ENCODE data around the gene HCN4. TPM values are rescaled to one million over a fixed set of nuclear protein-coding genes. Genes with fewer than 3 reads are reported as not detected.

HCN4 gene
- total RNA-seq, 1 experiment from 2014 or later, result 0.07 TPM

DNA sequence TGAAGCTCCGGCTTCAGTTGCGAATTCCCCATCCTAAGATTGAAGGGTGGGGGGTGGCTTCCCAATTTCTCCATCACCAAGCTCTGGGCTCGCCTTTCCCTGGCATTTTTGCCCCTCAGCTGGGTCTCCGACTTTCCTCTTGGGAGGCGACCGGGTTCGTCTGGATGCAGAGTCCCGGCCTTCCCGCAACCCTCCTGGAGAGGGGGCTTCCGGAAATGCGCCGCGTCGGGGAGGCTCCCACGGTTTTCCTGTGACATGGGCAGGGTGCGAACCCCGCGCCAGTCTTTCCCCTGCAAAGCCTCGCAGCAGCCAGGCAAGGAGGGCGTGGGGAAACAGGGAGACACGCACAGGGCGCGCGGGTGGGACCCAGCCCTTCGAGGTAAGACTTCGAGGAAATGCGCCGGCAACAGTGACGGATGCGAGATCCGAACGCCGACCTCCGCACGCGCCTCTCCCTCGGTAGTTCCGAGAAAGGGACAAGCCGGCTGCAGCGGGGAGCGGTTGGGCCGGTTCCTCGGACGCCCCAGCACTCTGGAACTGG is 466 bp upstream of the HCN4 start:
- TF ChIP-seq, protein P1, sequence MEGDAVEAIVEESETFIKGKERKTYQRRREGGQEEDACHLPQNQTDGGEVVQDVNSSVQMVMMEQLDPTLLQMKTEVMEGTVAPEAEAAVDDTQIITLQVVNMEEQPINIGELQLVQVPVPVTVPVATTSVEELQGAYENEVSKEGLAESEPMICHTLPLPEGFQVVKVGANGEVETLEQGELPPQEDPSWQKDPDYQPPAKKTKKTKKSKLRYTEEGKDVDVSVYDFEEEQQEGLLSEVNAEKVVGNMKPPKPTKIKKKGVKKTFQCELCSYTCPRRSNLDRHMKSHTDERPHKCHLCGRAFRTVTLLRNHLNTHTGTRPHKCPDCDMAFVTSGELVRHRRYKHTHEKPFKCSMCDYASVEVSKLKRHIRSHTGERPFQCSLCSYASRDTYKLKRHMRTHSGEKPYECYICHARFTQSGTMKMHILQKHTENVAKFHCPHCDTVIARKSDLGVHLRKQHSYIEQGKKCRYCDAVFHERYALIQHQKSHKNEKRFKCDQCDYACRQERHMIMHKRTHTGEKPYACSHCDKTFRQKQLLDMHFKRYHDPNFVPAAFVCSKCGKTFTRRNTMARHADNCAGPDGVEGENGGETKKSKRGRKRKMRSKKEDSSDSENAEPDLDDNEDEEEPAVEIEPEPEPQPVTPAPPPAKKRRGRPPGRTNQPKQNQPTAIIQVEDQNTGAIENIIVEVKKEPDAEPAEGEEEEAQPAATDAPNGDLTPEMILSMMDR (IDR thresholded peaks at IDR 0.05; ENCODE audit: unreplicated experiment), result no peak
- intact Hi-C loops (cut with micrococcal nuclease; ENCODE audit: unreplicated experiment), result no loop called here
- CTCF ChIA-PET, result interaction anchor here (0.6 kb wide), 2 partner anchors 280 to 525 kb away, joined by 5 to 6 read pairs; no protein-coding TSS in a partner anchor
- no peaks in the 10 kb centered on the region for H3K9me3 Mint-ChIP-seq (ENCODE audit: low read depth, unreplicated experiment)
- H3K27me3 Mint-ChIP-seq (ENCODE audit: unreplicated experiment), result peaks cover 86% of the 10 kb centered on the region
- H3K4me3 Mint-ChIP-seq (ENCODE audit: low read depth, unreplicated experiment), result peak overlapping the region; percentile 47
- no peak overlapping the region for H3K27ac Mint-ChIP-seq (ENCODE audit: unreplicated experiment)
- BruUV-seq (replicated peaks), result no TSS peak
- peaks cover 4% of the 10 kb centered on the region for H3K36me3 Mint-ChIP-seq (ENCODE audit: insufficient read depth, unreplicated experiment)
- no peaks in the 10 kb centered on the region for H3K4me1 Mint-ChIP-seq (ENCODE audit: low read depth, unreplicated experiment)
- no peak for DNase-seq

DNA sequence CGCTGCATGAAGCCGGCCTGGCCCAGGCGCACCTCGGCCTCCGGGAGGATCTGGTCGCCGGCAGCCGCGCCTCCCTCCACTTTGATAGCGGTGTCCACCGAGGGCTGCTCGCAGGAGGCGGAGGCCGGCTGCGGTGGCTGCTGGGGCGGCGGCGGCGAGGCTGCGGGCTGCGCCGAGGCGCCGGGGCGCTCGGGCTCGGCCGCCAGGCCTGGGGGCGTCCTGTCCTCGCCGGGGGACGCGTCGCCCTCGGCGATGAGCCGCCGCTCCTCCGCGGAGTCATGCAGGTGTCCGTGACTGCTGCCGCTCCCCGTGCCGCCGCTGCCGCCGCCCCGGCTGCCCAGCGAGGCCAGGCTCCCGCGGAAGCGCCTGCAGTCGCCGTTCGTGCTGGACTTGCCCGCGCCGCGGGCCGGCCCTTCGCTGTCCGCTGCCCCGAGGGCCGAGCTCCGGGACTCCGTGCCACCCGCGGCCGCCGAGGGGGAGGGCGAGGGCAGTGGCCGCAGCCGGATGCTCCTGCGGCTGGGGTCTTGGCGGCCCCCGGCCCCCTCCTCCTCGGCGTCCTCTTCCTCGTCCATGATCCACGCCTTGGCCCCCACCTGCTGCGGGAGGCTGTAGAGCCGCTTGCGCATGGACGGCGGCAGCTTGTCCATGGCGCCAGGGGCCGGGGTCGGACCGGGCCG is 996 bp downstream of the HCN4 start:
- DNase-seq, result peak; percentile 30
- H3K27me3 Mint-ChIP-seq (ENCODE audit: unreplicated experiment), result peaks cover 86% of the 10 kb centered on the region
- BruUV-seq (replicated peaks), result no TSS peak
- no peaks in the 10 kb centered on the region for H3K4me1 Mint-ChIP-seq (ENCODE audit: low read depth, unreplicated experiment)
- H3K27ac Mint-ChIP-seq (ENCODE audit: unreplicated experiment), result no peak overlapping the region
- no peaks in the 10 kb centered on the region for H3K9me3 Mint-ChIP-seq (ENCODE audit: low read depth, unreplicated experiment)
- CTCF ChIA-PET, result no interaction called here
- H3K36me3 Mint-ChIP-seq (ENCODE audit: insufficient read depth, unreplicated experiment), result peaks cover 4% of the 10 kb centered on the region
- intact Hi-C loops (cut with micrococcal nuclease; ENCODE audit: unreplicated experiment), result no loop called here
- TF ChIP-seq, protein P1 (IDR thresholded peaks at IDR 0.05; ENCODE audit: unreplicated experiment), result no peak
- peak overlapping the region; percentile 47 for H3K4me3 Mint-ChIP-seq (ENCODE audit: low read depth, unreplicated experiment)

DNA sequence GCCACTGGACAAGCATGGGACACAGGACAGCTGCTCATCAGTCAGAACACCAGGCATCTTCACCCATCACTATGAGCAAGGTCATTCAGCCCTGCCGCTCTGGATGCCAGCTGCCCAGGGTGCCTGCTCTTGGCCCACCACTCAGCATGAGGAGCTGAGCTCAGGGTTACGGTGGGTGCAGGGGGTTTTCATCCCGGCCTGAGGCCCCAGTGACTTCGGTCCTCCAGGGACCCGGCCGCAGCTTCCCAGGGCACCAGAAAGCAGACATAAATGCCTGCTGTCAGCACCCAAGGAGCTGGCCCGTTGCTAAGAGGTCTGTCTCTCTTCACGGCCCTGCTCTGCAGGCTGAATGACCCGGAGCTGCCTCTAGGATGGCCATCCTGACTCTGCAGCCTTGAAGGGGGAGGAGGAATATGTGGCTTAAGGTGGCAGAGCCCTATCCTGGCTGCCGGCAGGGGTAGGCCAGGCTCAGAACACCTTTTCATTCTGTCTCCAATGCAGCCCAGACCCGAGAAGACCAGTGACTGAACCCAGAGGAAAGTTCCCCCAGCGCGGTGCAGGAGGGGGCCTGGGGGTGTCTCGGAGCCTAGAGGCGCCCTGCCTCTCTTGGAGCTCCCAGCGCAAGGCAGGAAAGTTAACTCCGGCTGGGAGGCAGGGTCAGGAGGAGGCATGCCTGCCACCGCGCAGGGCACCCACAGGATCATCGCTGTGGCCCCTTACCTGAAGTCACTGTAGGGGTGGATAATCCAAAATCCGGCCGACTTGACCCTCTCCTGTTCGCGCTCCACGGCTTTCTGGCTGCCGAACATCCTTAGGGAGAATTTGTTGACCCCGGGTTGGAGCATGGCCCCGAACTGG is 1.8 kb downstream of the HCN4 start:
- intact Hi-C loops (cut with micrococcal nuclease; ENCODE audit: unreplicated experiment), result no loop called here
- H3K36me3 Mint-ChIP-seq (ENCODE audit: insufficient read depth, unreplicated experiment), result peaks cover 4% of the 10 kb centered on the region
- CTCF ChIA-PET, result no interaction called here
- no peaks in the 10 kb centered on the region for H3K4me1 Mint-ChIP-seq (ENCODE audit: low read depth, unreplicated experiment)
- peak overlapping the region; percentile 36 for H3K4me3 Mint-ChIP-seq (ENCODE audit: low read depth, unreplicated experiment)
- BruUV-seq (replicated peaks), result no TSS peak
- TF ChIP-seq, protein P1 (IDR thresholded peaks at IDR 0.05; ENCODE audit: unreplicated experiment), result no peak
- H3K9me3 Mint-ChIP-seq (ENCODE audit: low read depth, unreplicated experiment), result no peaks in the 10 kb centered on the region
- no peak overlapping the region for H3K27ac Mint-ChIP-seq (ENCODE audit: unreplicated experiment)
- no peak for DNase-seq
- H3K27me3 Mint-ChIP-seq (ENCODE audit: unreplicated experiment), result peaks cover 86% of the 10 kb centered on the region

DNA sequence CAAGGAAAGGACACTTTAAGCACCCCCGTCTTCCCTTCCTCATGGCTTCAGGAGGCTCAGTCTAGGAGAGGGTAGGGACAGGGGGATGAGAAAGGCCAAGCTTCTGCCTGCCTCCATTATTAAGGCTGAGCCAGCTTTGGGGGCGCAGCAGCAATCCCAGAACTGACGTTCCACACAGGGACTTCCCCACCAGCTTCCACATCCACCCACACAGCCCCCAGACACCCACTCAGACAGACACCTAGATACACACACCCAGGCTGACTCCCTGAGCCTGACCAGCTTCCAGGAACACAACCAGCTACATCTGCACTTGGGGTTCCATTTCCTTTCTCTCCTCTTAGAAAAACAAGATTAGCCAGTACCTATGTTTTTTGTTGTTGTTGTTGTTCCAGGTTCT is 4.7 kb downstream of the HCN4 start:
- no TSS peak for BruUV-seq (replicated peaks)
- DNase-seq, result no peak
- CTCF ChIA-PET, result interaction anchor here (0.7 kb wide), 1 partner anchor 41 kb away, joined by 3 read pairs; no protein-coding TSS in a partner anchor
- no peak overlapping the region for H3K4me3 Mint-ChIP-seq (ENCODE audit: low read depth, unreplicated experiment)
- TF ChIP-seq, protein P1 (IDR thresholded peaks at IDR 0.05; ENCODE audit: unreplicated experiment), result no peak
- no peak overlapping the region for H3K27ac Mint-ChIP-seq (ENCODE audit: unreplicated experiment)
- peaks cover 86% of the 10 kb centered on the region for H3K27me3 Mint-ChIP-seq (ENCODE audit: unreplicated experiment)
- intact Hi-C loops (cut with micrococcal nuclease; ENCODE audit: unreplicated experiment), result no loop called here
- no peaks in the 10 kb centered on the region for H3K9me3 Mint-ChIP-seq (ENCODE audit: low read depth, unreplicated experiment)
- peaks cover 4% of the 10 kb centered on the region for H3K36me3 Mint-ChIP-seq (ENCODE audit: insufficient read depth, unreplicated experiment)
- H3K4me1 Mint-ChIP-seq (ENCODE audit: low read depth, unreplicated experiment), result no peaks in the 10 kb centered on the region

All from Calu3 (cell line).